ENCODE results near the gene PHRF1.

The PHRF1 gene

GRCh38 chr11:531919-532526, 44.2 kb upstream of the PHRF1 start:
- TF ChIP-seq CTCF (IDR thresholded peaks at IDR 0.05; ENCODE audit: insufficient read depth, low read depth, low read length, missing control alignments), result no peak
- no peak for DNase-seq (ENCODE audit: low read depth)
- H3K4me3 ChIP-seq (ENCODE audit: low read length), result no peak overlapping the region

GRCh38 chr11:532527-532985, 43.7 kb upstream of the PHRF1 start:
- TF ChIP-seq CTCF (IDR thresholded peaks at IDR 0.05; ENCODE audit: insufficient read depth, low read depth, low read length, missing control alignments), result no peak
- DNase-seq (ENCODE audit: low read depth), result no peak
- no peak overlapping the region for H3K4me3 ChIP-seq (ENCODE audit: low read length)

GRCh38 chr11:532986-533585, 43.2 kb upstream of the PHRF1 start:
- DNase-seq (ENCODE audit: low read depth), result no peak
- TF ChIP-seq CTCF (IDR thresholded peaks at IDR 0.05; ENCODE audit: insufficient read depth, low read depth, low read length, missing control alignments), result no peak
- no peak overlapping the region for H3K4me3 ChIP-seq (ENCODE audit: low read length)

- H3K4me3 ChIP-seq (ENCODE audit: low read length), result peak overlapping the region; percentile 76
- TF ChIP-seq CTCF (IDR thresholded peaks at IDR 0.05; ENCODE audit: insufficient read depth, low read depth, low read length, missing control alignments), result no peak
- no peak for DNase-seq (ENCODE audit: low read depth)
Measured at GRCh38 chr11:533586-534395, 42.5 kb upstream of the PHRF1 start.

GRCh38 chr11:534396-535209, 41.7 kb upstream of the PHRF1 start:
- DNase-seq (ENCODE audit: low read depth), result peak; percentile 97
- no peak for TF ChIP-seq CTCF (IDR thresholded peaks at IDR 0.05; ENCODE audit: insufficient read depth, low read depth, low read length, missing control alignments)
- H3K4me3 ChIP-seq (ENCODE audit: low read length), result peak overlapping the region; percentile 76

- TF ChIP-seq CTCF (IDR thresholded peaks at IDR 0.05; ENCODE audit: insufficient read depth, low read depth, low read length, missing control alignments), result no peak
- H3K4me3 ChIP-seq (ENCODE audit: low read length), result peak overlapping the region; percentile 76
- no peak for DNase-seq (ENCODE audit: low read depth)
Measured at GRCh38 chr11:535210-535518, 41.1 kb upstream of the PHRF1 start.

Measured in epithelial cell of esophagus (primary cell).